Posterior vena cava (tissue), 2 donors: ENCODE results near the gene ZNF582. TPM values are rescaled to one million over a fixed set of nuclear protein-coding genes. Genes with fewer than 3 reads are reported as not detected.
A peak's percentile ranks its signal among the peaks of the same experiment; 100 is the strongest.

ENCODE experiments used
- DNase-seq: peaks from one replicate; pipeline ENCODE4 v3.0.0-alpha.2; 2020; ENCODE audit warnings: low spot score
- intact Hi-C, 2 donors: fragments of 100-400 bp; cut with DNase I; formaldehyde crosslinking; loops; one replicate each; pipeline versions ENCODE4 v1.14.1 to v1.14.2; 2022 to 2023
- long read RNA-seq, 2 donors: library from polyadenylated mRNA; unstranded; transcript quantifications; one replicate each; pipeline ENCODE4 v2.0.0, GENCODE V29; 2020 to 2021
- total RNA-seq, 2 donors: library from RNA; stranded (reverse); fragmentation: NEBNext Ultra II Directional; extraction: Animal tissue kit (Norgen Biotek cat#: 25700); gene quantifications; one replicate each; pipeline ENCODE4 v1.2.1, GENCODE V29; 2021
- donor health status: DM: yes; HTN: yes; CAD: no.
- donor health status: DM: yes; HTN: yes; CAD: no.

Gene ZNF582
- 1 to 10 TPM; 3.0 to 3.7 TPM for total RNA-seq
- long read RNA-seq, donor 1, partial matches to known transcripts: 1 of 3 reads
- long read RNA-seq, donor 1, other reads (novel, unspliced or antisense): 0 of 3 reads
- long read RNA-seq, donor 2, partial matches to known transcripts: 0 of 4 reads
- long read RNA-seq, donor 2, other reads (novel, unspliced or antisense): 2 of 4 reads

DNA sequence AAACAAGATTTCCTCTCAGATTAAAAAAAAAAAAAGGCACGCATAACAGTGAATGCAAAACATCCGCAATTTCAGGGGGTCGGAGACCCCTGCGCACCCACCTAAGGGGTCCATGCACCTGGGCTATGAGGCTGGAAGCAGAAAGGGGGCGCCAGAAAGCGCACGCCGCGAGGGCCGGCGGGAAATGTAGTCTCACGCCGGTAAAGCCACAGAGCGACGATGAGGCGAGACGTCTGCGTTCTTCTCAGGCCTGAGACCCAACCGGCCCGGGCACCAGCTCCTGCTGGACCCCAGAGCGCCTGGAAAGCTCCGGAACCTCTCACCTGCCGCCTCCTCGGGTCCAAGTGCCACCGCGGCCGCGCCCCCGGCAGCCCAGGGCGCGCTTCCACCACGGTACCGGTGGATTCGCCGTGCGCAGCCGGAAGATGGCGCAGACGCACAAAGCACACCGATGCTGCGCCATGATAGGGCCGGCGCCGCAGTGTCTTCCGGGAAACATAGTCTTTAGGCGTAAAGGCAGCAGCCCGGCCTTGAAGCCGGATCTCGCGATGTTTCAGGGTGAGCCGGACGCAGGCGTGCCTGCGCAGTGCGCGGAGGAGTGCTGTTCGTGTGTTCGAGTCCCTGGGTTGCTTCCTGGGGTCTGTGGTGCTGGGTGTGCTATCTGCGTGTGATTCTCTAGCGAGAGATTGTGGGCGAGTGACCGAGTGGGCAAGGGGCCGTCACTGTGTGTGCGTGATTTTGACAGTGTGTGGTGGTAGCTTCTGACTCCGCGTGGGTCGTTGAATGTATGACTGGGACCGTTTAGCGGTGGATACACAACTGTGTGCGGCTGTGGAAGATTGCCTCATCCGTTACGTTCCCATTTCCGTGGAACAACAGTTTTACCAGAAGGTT, at the start of gene ZNF582:
TSS of gene ZNF582 (minus strand) at position 416 of the 894 bp plus-strand sequence. CDS start 1,782 bp downstream, outside the sequence.
- intact Hi-C loops: no loop called here

DNA sequence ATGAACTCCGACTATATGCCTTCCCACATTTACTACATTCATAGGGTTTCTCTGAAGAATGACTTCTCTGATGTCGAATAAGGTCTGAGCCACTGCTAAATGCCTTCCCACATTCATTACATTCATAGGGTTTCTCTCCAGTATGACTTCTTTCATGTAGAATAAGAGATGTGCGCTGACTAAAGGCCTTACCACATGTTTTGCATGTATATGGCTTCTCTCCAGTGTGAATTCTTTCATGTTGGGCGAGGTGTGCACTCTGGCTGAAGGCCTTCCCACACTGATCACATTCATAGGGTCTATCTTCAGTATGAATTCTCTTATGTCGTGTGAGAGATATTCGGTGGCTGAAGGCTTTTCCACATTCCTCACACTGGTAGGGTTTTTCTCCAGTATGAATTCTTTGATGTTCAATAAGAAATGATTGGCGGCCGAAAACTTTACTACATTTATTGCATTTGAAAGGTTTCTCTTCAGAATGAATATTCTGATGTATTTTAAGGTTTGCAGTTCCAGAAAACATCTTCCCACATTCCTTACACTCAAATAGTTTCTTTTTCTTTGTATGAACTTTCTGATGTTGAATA, 48.0 kb upstream of the ZNF582 start:
- intact Hi-C loops: no loop called here
- DNase-seq: no peak

More for the DNA sequence above, at the start of gene ZNF582:
- DNase-seq: peak; percentile 99

DNA sequence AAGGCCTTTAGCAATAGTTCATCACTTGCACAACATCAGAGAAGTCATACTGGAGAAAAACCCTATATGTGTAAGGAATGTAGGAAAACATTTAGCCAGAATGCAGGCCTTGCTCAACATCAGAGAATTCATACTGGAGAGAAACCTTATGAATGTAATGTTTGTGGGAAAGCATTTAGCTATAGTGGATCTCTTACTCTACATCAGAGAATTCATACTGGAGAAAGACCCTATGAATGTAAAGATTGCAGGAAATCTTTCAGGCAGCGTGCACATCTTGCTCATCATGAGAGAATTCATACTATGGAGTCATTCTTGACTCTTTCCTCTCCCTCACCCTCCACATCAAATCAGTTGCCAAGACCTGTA, 30.6 kb upstream of the ZNF582 start:
- intact Hi-C loops: no loop called here

DNA sequence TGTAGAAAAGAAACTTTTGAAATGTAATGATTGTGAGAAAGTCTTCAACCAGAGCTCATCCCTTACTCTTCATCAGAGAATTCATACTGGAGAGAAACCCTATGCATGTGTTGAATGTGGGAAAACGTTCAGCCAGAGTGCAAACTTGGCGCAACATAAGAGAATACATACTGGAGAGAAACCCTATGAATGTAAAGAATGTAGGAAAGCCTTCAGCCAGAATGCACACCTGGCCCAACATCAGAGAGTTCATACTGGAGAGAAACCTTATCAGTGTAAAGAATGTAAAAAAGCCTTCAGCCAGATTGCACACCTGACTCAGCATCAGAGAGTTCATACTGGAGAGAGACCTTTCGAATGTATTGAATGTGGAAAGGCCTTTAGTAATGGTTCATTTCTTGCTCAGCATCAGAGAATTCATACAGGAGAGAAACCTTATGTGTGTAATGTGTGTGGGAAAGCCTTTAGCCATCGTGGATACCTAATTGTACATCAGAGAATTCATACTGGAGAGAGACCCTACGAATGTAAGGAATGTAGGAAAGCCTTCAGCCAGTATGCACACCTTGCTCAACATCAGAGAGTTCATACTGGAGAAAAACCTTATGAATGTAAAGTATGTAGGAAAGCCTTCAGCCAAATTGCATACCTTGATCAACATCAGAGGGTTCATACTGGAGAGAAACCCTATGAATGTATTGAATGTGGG, 30.1 kb upstream of the ZNF582 start:
- intact Hi-C loops: no loop called here

More for the DNA sequence above, 30.6 kb upstream of the ZNF582 start:
- DNase-seq: no peak

DNA sequence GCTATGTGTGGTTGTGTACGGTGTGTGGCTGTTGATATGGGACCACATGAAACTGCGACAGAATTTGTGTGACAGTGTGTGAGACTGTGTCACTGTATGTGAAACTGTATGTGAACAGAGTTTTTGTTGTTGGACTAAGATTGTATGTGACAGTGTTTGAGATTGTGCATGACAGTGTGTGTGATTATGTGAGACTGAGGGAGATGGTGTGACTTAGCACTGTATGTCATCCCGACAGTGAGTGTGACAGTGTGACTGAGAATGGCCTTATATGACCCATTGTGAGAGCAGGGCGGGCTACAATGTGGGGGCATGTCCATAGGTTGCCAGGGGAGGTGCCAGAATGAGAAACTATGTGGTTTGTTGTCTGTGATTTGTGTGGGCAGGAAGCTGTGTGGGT, 11.7 kb upstream of the ZNF582 start:
- DNase-seq: no peak
- intact Hi-C loops: no loop called here

More for the DNA sequence above, 30.1 kb upstream of the ZNF582 start:
- DNase-seq: no peak

DNA sequence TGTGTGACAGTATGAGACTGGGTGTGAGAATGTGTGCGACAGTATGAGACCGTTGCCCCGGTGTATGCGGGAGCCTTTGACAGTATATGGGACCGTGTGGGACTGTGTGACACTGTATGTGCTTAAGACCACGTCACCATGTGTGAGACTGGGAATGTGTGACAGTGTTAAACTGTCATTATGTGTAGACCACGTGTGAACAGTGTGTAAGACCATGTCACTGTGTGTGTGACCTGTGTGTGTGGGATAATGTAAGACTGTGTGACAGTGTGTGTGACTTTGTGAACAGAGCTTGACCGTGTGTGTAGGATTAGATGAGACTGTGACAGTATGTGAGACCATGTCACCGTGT, 11.3 kb upstream of the ZNF582 start:
- intact Hi-C loops: no loop called here
- DNase-seq: no peak

DNA sequence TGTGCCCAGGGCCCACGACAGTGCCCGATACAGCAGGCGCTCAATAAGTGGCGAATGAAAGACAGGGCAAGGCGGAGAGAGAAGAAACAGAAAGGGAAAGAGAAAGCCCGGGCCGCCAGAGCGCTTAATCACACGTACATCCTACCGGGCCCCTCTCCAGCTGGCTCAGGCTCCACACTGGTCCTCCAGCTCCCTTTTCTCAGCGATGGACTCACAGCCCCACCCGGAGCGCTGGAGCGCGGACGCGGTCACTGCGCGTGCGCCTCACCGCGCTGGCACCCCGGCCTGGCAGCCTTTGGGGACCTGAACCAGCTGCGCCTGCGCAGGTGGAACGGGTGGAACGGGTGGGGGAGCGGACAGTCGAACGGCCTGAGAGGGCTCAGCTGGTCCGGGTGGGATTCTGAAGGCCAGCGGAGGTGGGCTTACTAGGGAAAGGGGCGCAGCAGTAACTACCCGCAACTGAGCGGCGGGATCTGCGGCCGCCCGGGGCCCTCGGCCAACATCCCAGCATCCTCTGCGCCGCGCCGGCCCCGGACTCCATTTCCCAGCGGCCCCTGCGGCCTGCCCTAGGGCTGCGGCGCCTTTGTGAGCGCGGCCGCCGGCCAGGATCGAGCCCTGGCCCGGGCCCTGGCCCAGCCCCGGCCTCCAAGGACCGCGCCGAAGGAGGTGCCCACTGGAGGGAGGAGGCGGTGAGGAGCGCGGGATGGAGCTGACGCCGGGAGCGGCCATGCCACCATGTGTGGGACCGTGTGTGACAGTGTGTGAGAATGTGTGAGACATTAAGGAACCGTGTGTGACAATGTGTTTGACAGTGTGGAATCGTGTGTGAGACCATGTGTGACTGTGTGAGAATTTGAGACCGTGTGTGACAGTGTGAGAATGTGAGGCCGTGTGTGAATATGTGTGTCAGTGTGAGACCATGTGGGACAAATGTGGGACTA, 10.7 kb upstream of the ZNF582 start, which contains the start of gene ZNF583:
TSS of gene ZNF583 (plus strand) at position 569 of the 941 bp plus-strand sequence. CDS start 2,783 bp downstream, outside the sequence.
- intact Hi-C loops: no loop called here

DNA sequence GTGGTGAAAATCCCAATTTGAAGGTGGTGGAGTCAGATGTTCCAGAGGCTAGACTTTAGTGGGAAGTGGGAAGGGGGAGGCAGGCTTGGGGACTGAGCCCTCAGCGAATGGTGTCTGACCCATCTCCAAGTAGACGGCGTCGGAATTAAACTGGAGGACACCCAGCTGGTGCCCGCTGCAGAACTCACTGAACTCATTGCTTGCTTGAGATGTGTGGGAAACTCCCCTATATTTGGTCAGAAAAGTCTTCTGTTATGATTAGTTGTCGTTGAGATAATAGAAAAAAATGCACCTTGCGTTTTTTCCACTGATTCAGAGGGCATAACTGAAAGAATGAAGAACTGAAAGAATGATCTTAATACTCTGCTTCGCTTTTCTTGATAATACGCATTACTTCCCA, 9.9 kb upstream of the ZNF582 start:
- DNase-seq: no peak
- intact Hi-C loops: no loop called here

More for the DNA sequence above, 10.7 kb upstream of the ZNF582 start, which contains the start of gene ZNF583:
- peak; percentile 99 for DNase-seq

DNA sequence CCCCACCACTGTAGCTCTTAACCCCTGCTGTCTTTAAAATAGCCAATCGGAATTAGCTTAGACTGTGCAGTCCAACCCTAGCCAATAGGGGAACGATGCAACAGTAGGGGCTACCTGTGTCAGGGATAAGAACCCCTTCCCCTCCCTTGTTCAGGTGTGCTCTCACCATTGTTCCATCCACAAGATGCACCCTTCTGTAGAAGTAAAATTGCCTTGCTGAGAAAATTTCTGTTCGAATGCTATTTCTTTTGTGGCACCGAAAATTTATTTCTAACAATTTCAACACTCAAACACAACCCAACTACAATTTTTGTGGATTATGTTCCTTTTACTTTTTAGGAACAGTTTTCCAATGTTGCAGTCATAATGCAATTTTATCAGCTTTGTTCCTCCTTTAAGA, 7.2 kb upstream of the ZNF582 start:
- intact Hi-C loops: no loop called here

DNA sequence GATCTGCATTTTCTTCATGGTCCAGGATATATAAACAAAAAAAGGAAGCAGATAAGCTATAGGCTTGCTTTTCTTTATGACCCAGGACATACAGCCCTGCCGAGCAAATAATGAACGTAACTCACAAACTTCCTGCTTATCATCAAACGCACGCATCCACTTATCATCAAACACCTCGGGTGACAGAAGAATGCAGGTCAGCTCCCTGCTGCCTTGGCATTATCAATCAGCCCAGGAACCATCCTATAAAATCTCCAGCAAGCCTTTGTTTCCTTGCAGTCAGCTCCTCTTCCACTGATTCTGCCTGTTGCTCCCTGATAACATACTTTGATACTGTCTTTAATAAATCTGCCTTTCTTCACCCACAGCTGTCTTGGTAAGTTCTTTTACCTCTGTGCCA, 5.5 kb upstream of the ZNF582 start:
- DNase-seq: no peak
- intact Hi-C loops: no loop called here

More for the DNA sequence above, 7.2 kb upstream of the ZNF582 start:
- DNase-seq: no peak

DNA sequence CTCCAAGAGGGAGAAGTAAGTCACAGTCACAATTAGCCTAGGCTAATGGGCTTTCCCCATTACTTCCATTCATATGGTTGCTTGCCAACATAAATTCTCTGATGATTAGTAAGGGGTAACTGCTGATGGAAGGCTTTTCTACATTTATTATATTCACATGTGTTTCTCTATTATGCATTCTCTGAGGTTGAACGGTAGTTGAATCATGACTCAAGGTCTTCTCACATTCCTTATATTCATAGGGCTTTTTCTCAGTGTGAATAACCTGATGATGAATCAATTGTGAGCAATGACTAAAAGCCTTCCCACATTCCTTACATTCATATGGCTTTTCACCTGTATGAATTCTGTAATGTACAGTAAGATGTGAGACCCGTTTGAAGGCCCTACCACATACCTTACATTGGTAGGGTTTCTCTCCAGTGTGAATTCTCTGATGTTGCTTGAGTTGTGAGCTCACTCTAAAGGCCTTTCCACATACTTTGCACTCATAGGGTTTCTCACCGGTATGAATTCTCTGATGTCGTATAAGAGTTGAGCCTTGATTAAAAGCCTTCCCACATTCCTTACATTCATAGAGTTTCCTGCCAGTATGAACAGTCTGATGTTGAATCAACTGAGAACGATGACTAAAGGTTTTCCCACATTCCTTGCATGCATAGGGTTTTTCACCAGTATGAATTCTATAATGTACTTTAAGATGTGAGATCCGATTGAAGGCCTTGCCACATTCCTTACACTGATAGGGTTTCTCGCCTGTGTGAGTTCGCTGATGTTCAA, 9.3 kb downstream of the ZNF582 start:
- no peak for DNase-seq
- intact Hi-C loops: no loop called here

DNA sequence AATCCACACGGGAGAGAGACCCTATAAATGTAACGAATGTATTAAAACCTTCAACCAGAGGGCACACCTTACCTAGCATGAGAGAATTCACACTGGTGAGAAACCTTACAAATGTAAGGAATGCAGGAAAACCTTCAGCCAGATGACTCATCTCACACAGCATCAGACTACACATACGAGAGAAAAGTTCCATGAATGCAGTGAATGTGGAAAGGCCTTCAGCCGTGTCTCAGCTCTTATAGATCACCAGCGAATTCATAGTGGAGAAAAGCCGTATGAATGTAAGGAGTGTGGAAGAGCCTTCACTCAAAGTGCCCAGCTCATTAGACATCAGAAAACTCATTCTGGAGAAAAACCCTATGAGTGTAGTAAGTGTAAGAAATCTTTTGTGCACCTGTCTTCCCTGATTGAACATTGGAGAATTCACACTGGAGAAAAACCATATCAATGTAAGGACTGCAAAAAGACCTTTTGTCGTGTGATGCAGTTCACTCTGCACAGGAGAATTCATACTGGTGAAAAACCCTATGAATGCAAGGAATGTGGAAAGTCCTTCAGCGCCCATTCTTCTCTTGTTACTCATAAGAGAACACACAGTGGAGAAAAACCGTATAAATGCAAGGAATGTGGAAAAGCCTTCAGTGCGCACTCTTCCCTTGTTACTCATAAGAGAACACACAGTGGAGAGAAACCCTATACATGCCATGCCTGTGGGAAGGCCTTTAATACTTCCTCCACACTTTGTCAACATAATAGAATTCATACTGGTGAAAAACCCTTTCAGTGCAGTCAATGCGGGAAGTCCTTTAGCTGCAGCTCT, 16.0 kb downstream of the ZNF582 start:
- intact Hi-C loops: no loop called here
- no peak for DNase-seq

DNA sequence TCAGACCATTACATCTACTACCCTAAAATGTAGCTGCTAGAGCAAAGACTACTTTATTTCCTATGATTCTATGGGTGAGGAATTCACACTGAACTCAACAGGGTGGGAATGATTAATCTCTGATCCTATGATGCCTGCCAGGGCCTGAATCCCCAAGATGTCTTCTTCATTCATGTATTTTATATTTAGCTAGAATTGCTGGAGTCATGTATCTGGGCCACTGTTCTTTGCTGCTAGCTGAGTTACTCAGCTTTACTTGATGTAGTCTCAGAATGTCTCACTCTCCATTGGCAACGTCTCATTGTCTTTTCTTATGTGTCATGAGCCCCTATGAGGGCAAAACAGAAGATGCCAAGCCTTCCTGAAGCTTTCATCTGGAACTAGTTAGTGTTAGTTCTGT, 21.1 kb downstream of the ZNF582 start:
- no peak for DNase-seq
- intact Hi-C loops: no loop called here

DNA sequence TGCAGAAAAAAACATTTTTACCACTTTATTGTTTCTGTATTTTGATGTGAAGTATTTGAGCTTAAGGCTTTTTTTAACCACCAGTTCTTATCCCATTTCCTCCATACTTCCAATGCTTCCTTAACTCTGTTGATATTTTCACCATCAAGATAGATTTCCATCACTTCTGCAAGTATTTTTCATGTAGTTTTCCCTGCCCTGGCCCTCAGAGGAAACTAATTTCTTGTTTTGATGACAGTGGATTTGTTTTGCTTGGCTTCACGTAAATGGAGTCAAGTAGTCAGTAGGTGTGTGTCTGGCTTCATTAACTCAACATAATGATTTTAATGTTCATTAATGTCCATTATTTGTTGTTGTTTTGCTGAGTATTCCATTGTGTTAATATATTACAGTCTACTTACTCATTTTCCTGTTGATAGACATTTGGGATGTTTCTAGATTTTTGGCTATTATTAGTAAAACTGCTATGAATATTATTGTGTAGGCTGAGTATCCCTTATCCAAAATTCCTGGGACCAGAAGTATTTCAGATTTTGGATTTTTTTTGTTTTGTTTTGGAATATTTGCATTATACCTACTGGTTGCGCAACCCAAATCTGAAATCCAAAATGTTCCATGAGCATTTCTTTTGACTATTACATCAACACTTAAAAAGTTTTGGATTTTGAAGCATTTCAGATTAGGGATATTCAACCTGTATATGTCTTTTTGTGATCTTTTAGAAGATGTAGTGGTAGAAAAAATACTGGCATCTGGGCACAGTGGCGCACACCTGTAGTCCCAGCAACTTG, 23.3 kb downstream of the ZNF582 start:
- intact Hi-C loops: no loop called here
- DNase-seq: no peak

DNA sequence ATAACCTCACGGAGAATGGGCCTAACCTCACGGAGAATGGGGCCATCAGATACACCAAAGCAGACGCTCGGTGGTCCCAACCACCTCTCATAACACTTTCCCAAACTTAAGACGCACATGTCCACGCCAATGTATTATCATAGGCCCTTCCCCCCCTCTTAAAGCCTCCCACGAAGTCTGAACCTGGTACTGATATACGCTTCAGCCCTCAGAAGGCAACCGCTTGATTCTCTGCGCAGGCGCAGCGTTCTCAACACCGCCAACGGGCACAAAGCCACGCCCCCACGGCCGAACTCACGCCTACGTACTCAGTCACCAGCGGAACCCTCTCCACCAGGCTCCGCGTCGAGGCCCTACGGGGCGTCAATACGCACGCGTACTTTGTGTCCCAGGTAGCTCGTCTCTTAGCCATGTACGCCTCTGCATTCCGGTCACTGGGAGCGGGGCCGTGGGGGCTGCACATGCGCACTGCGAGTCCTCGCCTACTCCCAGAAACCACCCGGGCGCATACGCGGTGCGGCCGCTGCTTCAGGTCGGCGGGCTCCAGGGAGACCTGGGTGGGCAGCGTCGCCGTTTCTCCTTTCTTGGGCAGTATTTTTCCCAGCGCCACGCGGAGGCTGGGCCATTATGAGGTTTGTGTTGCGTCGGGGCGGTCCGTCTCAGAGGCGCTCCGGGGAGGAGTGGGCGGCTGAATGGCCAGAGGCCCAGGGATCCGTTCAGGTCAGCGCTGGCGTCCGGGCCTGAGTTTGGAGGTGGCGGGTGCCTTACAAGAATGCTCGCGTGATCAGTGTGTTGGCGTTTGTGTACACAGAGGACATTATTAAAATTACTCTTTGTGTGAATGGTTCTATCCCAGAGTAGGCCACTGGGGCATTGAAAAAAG, 25.3 kb downstream of the ZNF582 start:
- intact Hi-C loops: no loop called here
- DNase-seq: peak; percentile 98
